OCI-LY7 (cell line): ENCODE measurements around the gene AGMO.

Experiments used
- EZH2phosphoT487 ChIP-seq: fragments of 200-600 bp; sonication (generic); IDR thresholded peaks from 2 replicates; pipeline ENCODE4 v1.6.1; 2018; ENCODE audit warnings: low read depth, borderline replicate concordance, mild to moderate bottlenecking, mixed run types, antibody characterized with exemption, low read length, moderate library complexity, mixed read lengths
- TF ChIP-seq, protein P1 (sequence below): fragments of 200-600 bp; sonication (generic); conservative IDR thresholded peaks from 2 replicates; pipeline ENCODE4 v1.5.1; 2014; ENCODE audit warnings: mild to moderate bottlenecking, antibody characterized with exemption, low read length, moderate library complexity, mixed read lengths

- TF ChIP-seq, protein P1, sequence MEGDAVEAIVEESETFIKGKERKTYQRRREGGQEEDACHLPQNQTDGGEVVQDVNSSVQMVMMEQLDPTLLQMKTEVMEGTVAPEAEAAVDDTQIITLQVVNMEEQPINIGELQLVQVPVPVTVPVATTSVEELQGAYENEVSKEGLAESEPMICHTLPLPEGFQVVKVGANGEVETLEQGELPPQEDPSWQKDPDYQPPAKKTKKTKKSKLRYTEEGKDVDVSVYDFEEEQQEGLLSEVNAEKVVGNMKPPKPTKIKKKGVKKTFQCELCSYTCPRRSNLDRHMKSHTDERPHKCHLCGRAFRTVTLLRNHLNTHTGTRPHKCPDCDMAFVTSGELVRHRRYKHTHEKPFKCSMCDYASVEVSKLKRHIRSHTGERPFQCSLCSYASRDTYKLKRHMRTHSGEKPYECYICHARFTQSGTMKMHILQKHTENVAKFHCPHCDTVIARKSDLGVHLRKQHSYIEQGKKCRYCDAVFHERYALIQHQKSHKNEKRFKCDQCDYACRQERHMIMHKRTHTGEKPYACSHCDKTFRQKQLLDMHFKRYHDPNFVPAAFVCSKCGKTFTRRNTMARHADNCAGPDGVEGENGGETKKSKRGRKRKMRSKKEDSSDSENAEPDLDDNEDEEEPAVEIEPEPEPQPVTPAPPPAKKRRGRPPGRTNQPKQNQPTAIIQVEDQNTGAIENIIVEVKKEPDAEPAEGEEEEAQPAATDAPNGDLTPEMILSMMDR, result no peak
- TF ChIP-seq EZH2phosphoT487, result no peak
Measured at GRCh38 chr7:15327001-15327400, 234.8 kb downstream of the AGMO start.
